Activated T-cell treated with anti-CD3 and anti-CD28 coated beads, Interleukin-2, amount 50 U/mL, for 72 hours (primary cell): ENCODE measurements around the gene CUL9. TPM values are rescaled to one million over a fixed set of nuclear protein-coding genes. Genes with fewer than 3 reads are reported as not detected.

ENCODE experiments used
- ATAC-seq, 2 donors: fragments of 150-1000 bp; cut with Tn5 transposase; replicated peaks in 1 of 2; 2 replicates each; pipeline ENCODE4 v1.10.0; 2021; ENCODE audit warnings: moderate library complexity in 2 of 2, mild to moderate bottlenecking in 1 of 2
- DNase-seq, 2 donors: peaks; one replicate each; pipeline ENCODE4 v3.0.0; 2021 to 2022; ENCODE audit warnings: mixed read lengths in 1 of 2
- H3K27ac Mint-ChIP-seq: one replicate; pipeline ENCODE4 v1.8.0; 2022; ENCODE audit warnings: mild to moderate bottlenecking, moderate library complexity, mixed read lengths
- H3K27me3 Mint-ChIP-seq: one replicate; pipeline ENCODE4 v1.8.0; 2022; ENCODE audit warnings: low read depth, mixed read lengths
- H3K36me3 Mint-ChIP-seq, 2 donors: one replicate each; pipeline ENCODE4 v1.8.0; 2022; ENCODE audit warnings: mixed read lengths in 2 of 2, mild to moderate bottlenecking in 1 of 2; ENCODE audit not compliant: insufficient read depth in 2 of 2
- H3K4me1 Mint-ChIP-seq: one replicate; pipeline ENCODE4 v1.8.0; 2022; ENCODE audit warnings: low read depth, mixed read lengths
- H3K4me3 Mint-ChIP-seq, 2 donors: one replicate each; pipeline ENCODE4 v1.8.0; 2022; ENCODE audit warnings: mild to moderate bottlenecking in 2 of 2, mixed read lengths in 2 of 2, moderate library complexity in 2 of 2
- H3K9me3 Mint-ChIP-seq, 2 donors: one replicate each; pipeline ENCODE4 v1.8.0; 2022; ENCODE audit warnings: mixed read lengths in 2 of 2
- total RNA-seq, 2 donors: library from RNA; stranded (reverse); gene quantifications; one replicate each; pipeline ENCODE4 v1.2.3, GENCODE V29; 2022

Gene CUL9
- total RNA-seq, 2 donors from 2014 or later, result 60.7 to 62.0 TPM

DNA sequence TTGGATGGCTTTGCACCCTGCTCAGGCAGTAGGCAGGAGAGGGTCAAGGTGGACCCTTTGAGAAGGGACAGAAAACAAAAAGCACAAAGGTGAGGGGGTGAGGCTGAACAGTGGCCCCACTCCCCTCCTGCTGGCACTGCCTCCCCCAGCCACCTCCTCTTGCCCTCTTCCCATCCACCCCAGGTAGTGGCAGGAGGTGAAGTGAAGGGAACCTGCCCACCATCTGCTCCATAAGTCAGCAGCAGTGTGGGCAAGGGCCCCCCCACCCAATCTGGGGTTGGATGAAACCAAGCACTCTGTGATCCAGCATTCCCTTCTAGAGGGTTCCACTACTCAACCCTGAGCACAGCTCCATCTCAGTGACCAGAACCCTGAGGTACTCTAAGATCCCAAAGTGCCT is 89.9 kb downstream of the CUL9 start:
- Mint-ChIP-seq H3K4me1 (peaks cover 18% of the 10 kb centered on the region), H3K36me3 (no peaks in the 10 kb centered on the region), H3K4me3 (no peak overlapping the region), H3K9me3 (no peaks in the 10 kb centered on the region), H3K27me3 (peaks cover 44% of the 10 kb centered on the region), H3K27ac (no peak overlapping the region)
- ATAC-seq (no peak), DNase-seq (no peak)

DNA sequence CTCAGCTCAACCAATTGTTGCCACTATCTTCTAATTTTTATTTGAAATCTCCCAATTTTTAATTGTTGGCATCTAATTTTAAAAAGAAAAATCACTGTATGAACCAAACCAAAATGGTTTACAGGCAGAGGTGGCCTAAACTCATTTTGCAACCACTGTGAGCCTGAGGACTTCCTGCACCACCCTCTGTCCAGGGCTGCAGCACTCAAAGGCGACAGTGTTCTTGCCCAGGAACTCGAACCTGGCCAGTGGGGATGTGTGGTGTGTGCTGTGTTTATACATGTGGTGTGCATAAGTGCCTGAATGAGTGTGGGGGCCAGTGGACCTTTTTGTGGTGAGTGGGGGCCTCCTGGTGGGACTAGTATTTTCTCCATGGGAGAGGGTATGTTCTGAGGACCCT is 91.7 kb downstream of the CUL9 start:
- Mint-ChIP-seq H3K36me3 (no peaks in the 10 kb centered on the region), H3K4me1 (peaks cover 15% of the 10 kb centered on the region), H3K27me3 (peaks cover 49% of the 10 kb centered on the region), H3K4me3 (no peak overlapping the region), H3K9me3 (no peaks in the 10 kb centered on the region), H3K27ac (no peak overlapping the region)
- no peak for DNase-seq
- no peak for ATAC-seq

Other genes with a start within 250 kb of the CUL9 start
- gene GNMT, start 221.4 kb upstream of the CUL9 start, total RNA-seq, result under 1 TPM; 0.69 to 0.70 TPM
- 10 to 100 TPM; 28.0 to 31.5 TPM for gene PEX6, start 203.0 kb upstream of the CUL9 start, total RNA-seq
- 10 to 100 TPM; 51.3 to 60.5 TPM for gene PPP2R5D, start 197.6 kb upstream of the CUL9 start, total RNA-seq
- 10 to 100 TPM; 42.1 to 53.7 TPM for gene MEA1, start 168.2 kb upstream of the CUL9 start, total RNA-seq
- gene KLHDC3, start 167.9 kb upstream of the CUL9 start, total RNA-seq, result 10 to 100 TPM; 62.5 to 68.9 TPM
- gene RRP36, start 160.6 kb upstream of the CUL9 start, total RNA-seq, result 10 to 100 TPM; 43.4 to 54.2 TPM
- 10 to 100 TPM; 16.8 to 19.7 TPM for gene CUL7, start 128.3 kb upstream of the CUL9 start, total RNA-seq
- gene MRPL2, start 122.8 kb upstream of the CUL9 start, total RNA-seq, result 10 to 100 TPM; 85.0 to 85.7 TPM
- gene KLC4, start 122.6 kb upstream of the CUL9 start, total RNA-seq, result 10 to 100 TPM; 36.9 to 37.4 TPM
- gene PTK7, start 105.9 kb upstream of the CUL9 start, total RNA-seq, result 1 to 10 TPM; 2.8 to 7.8 TPM
- 10 to 100 TPM; 44.2 to 46.1 TPM for gene SRF, start 10.9 kb upstream of the CUL9 start, total RNA-seq
- 10 to 100 TPM; 38.3 to 42.3 TPM for gene DNPH1, start 47.3 kb downstream of the CUL9 start, total RNA-seq
- 1 to 10 TPM; 1.1 to 1.2 TPM for gene TTBK1, start 61.3 kb downstream of the CUL9 start, total RNA-seq
- not detected for gene SLC22A7, start 116.1 kb downstream of the CUL9 start, total RNA-seq
- under 1 TPM; 0.82 to 0.90 TPM for gene CRIP3, start 126.6 kb downstream of the CUL9 start, total RNA-seq
- 10 to 100 TPM; 14.4 to 14.5 TPM for gene ZNF318, start 187.5 kb downstream of the CUL9 start, total RNA-seq
- gene ABCC10, start 245.3 kb downstream of the CUL9 start, total RNA-seq, result 10 to 100 TPM; 32.8 to 36.4 TPM